ENCODE results near the gene METTL2B.

Gene METTL2B

GRCh38 chr7:128431221-128431620 is 45.3 kb upstream of the METTL2B start:
- Histone ChIP-seq H2AFZ (ENCODE audit: low read depth, low read length, severe bottlenecking) (no peak overlapping the region), H3K9me2 (replicated peaks; ENCODE audit: insufficient read depth, low read length) (no peaks in the 10 kb centered on the region), H4K20me1 (ENCODE audit: low read depth, low read length) (no peaks in the 10 kb centered on the region)

GRCh38 chr7:128431754-128432153 is 44.8 kb upstream of the METTL2B start:
- no peak for TF ChIP-seq EZH2phosphoT487 (conservative IDR thresholded peaks at IDR 0.05; ENCODE audit: low read length)
- H3K27me3 ChIP-seq (ENCODE audit: low read length) = no peaks in the 10 kb centered on the region
- no peaks in the 10 kb centered on the region for H3K36me3 ChIP-seq (ENCODE audit: low read length)
- H3K4me2 ChIP-seq (ENCODE audit: low read depth, low read length, poor library complexity, severe bottlenecking) = no peak overlapping the region
- no peak overlapping the region for H3K9ac ChIP-seq (ENCODE audit: low read length)
- no peak overlapping the region for H2AFZ ChIP-seq (ENCODE audit: low read depth, low read length, severe bottlenecking)
- H3K27ac ChIP-seq (ENCODE audit: low read depth, low read length) = no peak overlapping the region
- no peak overlapping the region for H3K4me3 ChIP-seq (ENCODE audit: insufficient read depth, low read length, poor library complexity, severe bottlenecking)
- H3K9me3 ChIP-seq (ENCODE audit: insufficient read depth, low read length) = no peaks in the 10 kb centered on the region
- H3K79me2 ChIP-seq (ENCODE audit: insufficient read depth, low read length) = no peaks in the 10 kb centered on the region
- H3K9me2 ChIP-seq (replicated peaks; ENCODE audit: insufficient read depth, low read length) = no peaks in the 10 kb centered on the region
- peaks cover 8% of the 10 kb centered on the region; the same call in 1 of the 2 replicates for H3F3A ChIP-seq (ENCODE audit: insufficient read depth)
- H4K20me1 ChIP-seq (ENCODE audit: low read depth, low read length) = no peaks in the 10 kb centered on the region

More at GRCh38 chr7:128431221-128431620, 45.3 kb upstream of the METTL2B start:
- no peak overlapping the region for H3K4me3 ChIP-seq (ENCODE audit: insufficient read depth, low read length, poor library complexity, severe bottlenecking)
- no peaks in the 10 kb centered on the region for H3K79me2 ChIP-seq (ENCODE audit: insufficient read depth, low read length)
- no peak overlapping the region for H3K4me2 ChIP-seq (ENCODE audit: low read depth, low read length, poor library complexity, severe bottlenecking)
- H3K36me3 ChIP-seq (ENCODE audit: low read length) = no peaks in the 10 kb centered on the region
- no peak for TF ChIP-seq CTCF (IDR thresholded peaks at IDR 0.05; ENCODE audit: insufficient read depth, low read length, poor library complexity, severe bottlenecking)
- H3F3A ChIP-seq (ENCODE audit: insufficient read depth) = peaks cover 8% of the 10 kb centered on the region; the same call in 1 of the 2 replicates
- H3K27ac ChIP-seq (ENCODE audit: low read depth, low read length) = no peak overlapping the region
- H3K9ac ChIP-seq (ENCODE audit: low read length) = no peak overlapping the region
- no peaks in the 10 kb centered on the region for H3K27me3 ChIP-seq (ENCODE audit: low read length)
- H3K9me3 ChIP-seq (ENCODE audit: insufficient read depth, low read length) = no peaks in the 10 kb centered on the region

GRCh38 chr7:128434413-128435326 is 41.9 kb upstream of the METTL2B start:
- H3K27me3 ChIP-seq (ENCODE audit: low read length) = no peaks in the 10 kb centered on the region
- H3K4me2 ChIP-seq (ENCODE audit: low read depth, low read length, poor library complexity, severe bottlenecking) = no peak overlapping the region
- no peak for TF ChIP-seq EZH2phosphoT487 (conservative IDR thresholded peaks at IDR 0.05; ENCODE audit: low read length)
- no peak for TF ChIP-seq CTCF (IDR thresholded peaks at IDR 0.05; ENCODE audit: insufficient read depth, low read length, poor library complexity, severe bottlenecking)
- H3K9me2 ChIP-seq (replicated peaks; ENCODE audit: insufficient read depth, low read length) = no peaks in the 10 kb centered on the region
- no peaks in the 10 kb centered on the region for H3K9me3 ChIP-seq (ENCODE audit: insufficient read depth, low read length)
- no peak overlapping the region for H3K27ac ChIP-seq (ENCODE audit: low read depth, low read length)
- H3K79me2 ChIP-seq (ENCODE audit: insufficient read depth, low read length) = no peaks in the 10 kb centered on the region
- peaks cover 8% of the 10 kb centered on the region; the same call in 1 of the 2 replicates for H3F3A ChIP-seq (ENCODE audit: insufficient read depth)
- H3K9ac ChIP-seq (ENCODE audit: low read length) = no peak overlapping the region
- H3K36me3 ChIP-seq (ENCODE audit: low read length) = no peaks in the 10 kb centered on the region
- H2AFZ ChIP-seq (ENCODE audit: low read depth, low read length, severe bottlenecking) = no peak overlapping the region
- no peak overlapping the region for H3K4me3 ChIP-seq (ENCODE audit: insufficient read depth, low read length, poor library complexity, severe bottlenecking)
- H4K20me1 ChIP-seq (ENCODE audit: low read depth, low read length) = no peaks in the 10 kb centered on the region

GRCh38 chr7:128435327-128435686 is 41.2 kb upstream of the METTL2B start:
- no peak overlapping the region for H3K27ac ChIP-seq (ENCODE audit: low read depth, low read length)
- no peaks in the 10 kb centered on the region for H4K20me1 ChIP-seq (ENCODE audit: low read depth, low read length)
- H3K4me3 ChIP-seq (ENCODE audit: insufficient read depth, low read length, poor library complexity, severe bottlenecking) = no peak overlapping the region
- peaks cover 8% of the 10 kb centered on the region; the same call in 1 of the 2 replicates for H3F3A ChIP-seq (ENCODE audit: insufficient read depth)
- H3K27me3 ChIP-seq (ENCODE audit: low read length) = no peaks in the 10 kb centered on the region
- no peaks in the 10 kb centered on the region for H3K9me2 ChIP-seq (replicated peaks; ENCODE audit: insufficient read depth, low read length)
- no peaks in the 10 kb centered on the region for H3K9me3 ChIP-seq (ENCODE audit: insufficient read depth, low read length)
- H3K9ac ChIP-seq (ENCODE audit: low read length) = no peak overlapping the region
- H2AFZ ChIP-seq (ENCODE audit: low read depth, low read length, severe bottlenecking) = no peak overlapping the region
- no peaks in the 10 kb centered on the region for H3K79me2 ChIP-seq (ENCODE audit: insufficient read depth, low read length)
- TF ChIP-seq EZH2phosphoT487 (conservative IDR thresholded peaks at IDR 0.05; ENCODE audit: low read length) (no peak), CTCF (IDR thresholded peaks at IDR 0.05; ENCODE audit: insufficient read depth, low read length, poor library complexity, severe bottlenecking) (no peak)
- no peak overlapping the region for H3K4me2 ChIP-seq (ENCODE audit: low read depth, low read length, poor library complexity, severe bottlenecking)
- H3K36me3 ChIP-seq (ENCODE audit: low read length) = no peaks in the 10 kb centered on the region
